COLO668 (cell line): ENCODE measurements around the gene MSMP.

Source experiments
- DNase-seq: peaks from one replicate; lab custom pipeline; 2025; ENCODE audit not compliant: unreplicated experiment; lab: John Stamatoyannopoulos, UW

MSMP gene, protein sequence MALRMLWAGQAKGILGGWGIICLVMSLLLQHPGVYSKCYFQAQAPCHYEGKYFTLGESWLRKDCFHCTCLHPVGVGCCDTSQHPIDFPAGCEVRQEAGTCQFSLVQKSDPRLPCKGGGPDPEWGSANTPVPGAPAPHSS

DNA sequence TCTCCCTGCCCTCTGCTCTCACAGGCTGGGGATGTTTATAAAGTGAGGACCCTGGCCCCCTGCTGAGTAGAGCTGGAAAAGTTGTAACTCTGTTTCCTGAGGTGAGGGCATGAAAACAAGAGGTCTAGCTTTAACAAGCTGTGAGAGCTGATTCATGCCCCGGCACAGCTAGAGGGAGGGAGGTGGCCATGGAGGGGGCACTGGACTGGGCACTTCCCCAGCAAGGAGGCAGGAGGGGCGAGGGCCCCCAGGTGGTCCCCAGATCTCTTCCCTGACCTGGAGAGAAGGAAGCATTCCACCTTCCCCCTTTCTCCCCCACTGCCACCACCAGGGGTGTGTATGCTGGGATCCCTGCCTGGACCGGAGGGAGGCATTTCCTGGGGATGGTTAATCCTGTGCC, at the start of gene MSMP:
TSS of gene MSMP (minus strand) at position 13 of the 400 bp plus-strand sequence. CDS start 147 bp downstream, outside the sequence.
- no peak for DNase-seq

DNA sequence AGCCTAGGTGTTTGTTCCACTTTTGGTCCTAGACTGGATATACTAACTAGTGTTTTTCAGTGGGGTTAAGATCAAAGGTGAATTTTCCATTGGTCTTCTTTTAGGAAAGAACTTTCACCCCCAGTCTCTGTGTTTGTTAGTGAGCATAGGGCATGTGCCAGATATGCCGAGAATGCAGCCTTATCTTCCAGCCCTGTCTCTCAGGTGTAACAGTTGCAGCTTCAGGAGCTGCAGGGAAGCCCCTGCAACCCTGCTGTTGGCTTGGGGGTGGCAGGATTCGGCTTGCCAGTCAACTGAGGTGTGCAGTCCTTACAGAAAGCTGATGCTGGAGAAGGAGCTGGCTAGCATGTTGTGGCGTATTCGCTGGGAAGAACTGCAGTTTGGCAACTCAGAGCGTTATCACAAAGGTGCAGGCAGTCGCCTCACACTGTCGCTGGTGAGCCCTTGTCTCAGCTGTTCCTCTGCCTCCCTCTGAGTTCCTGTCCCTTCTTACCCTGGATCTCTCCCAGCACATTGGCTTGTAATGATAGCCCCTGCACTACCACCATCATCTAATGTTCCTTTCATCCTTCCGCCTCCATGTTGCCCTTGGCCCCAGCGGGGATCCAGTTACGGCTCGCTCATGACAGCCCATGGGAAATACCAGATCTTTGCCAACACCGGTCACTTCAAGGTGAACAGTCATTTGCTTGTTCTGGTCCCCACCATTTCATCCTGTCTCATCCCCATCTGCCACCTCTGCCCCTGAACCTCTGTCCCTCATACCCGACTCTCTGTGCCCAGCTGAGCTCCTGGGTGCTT, 47.5 kb upstream of the MSMP start:
- DNase-seq, result no peak

DNA sequence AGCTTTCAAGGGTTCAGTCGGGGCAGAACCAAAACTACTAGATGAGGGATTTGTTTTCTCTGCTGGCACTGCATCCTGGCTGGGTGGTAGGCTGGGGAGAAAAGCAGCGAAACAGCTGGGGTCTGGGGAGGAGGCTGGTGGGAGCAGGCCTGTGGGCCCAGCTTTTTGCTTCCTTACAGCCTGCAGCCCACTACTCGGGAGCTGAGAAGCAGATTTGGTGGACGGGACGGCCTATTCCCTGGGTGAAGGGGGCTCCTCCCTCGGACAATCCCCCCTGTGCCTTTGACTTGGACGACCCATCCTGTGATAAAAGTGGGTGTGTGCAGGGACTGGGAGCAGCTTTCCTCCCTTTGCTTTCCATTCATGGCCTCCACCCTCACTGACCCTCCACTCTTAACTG, 46.5 kb upstream of the MSMP start:
- no peak for DNase-seq

DNA sequence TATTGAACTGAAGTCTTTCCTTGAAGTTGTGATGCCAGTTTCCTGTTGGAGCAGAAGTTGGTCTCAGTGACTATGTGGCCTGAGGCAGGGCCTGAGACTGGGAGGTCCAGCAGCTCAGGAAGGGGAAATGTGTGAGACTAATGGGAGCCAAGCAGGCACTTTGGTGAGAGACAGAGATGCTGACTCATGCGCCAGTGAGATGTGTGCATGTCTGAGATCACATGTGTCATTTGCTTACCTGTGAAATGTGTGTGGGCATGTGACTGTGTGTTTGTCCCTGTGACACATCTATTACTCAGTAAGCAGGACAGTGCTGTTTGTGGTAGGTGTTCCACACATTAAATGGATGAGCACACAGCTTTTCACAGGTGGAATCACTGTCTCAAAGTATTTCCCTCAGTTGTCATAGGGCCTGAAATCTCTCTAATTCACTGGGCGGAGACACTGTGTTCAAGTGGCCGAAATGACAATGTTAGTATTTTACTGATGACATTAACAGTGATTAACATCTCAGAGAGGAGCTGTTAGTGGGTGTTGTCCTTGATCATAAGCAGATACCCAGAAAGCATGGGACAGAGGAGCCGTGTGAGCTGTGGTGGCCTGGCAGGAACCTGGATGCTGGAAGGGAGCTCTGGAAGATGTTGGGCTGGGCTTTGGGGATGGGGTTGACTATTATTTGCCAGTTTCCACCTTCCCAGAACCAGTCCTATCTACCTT, 44.7 kb upstream of the MSMP start:
- DNase-seq, result peak; percentile 17

DNA sequence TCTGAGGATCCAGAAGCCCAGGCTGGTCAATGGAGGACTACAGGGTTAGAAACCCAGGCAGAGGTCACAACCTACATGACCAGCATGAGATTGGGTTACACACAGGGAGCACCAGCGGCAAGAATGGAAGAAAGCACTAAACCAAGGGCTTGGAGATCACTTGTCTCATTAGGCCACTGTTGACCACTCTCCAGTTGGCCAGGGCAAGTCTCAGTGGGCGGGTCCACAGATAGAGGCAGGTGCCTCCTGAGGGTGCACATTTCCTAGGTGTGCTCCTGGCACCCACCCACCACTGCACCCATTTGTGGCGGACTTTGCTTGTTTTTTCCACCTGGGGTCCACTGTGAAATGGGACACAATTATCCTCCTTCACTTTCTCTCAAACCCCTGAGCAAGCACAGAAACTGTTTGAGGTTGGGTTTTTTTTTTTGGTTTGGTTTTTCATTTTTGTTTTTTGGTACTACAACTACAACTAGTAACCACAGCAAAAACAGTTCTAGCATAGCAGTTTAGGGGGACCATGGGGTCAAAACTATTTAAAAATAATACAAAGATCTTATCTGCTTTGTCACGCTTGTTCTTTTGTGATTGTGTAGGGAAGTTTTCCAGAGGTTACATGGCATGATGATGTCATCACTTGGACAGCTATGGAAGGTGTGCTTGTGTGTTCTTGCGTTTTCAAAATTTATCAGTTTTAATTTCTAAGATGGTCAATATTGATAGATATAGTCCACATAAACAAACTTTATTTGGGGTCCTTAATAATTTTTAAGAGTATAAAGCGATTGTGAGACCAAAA, 43.4 kb upstream of the MSMP start:
- no peak for DNase-seq

DNA sequence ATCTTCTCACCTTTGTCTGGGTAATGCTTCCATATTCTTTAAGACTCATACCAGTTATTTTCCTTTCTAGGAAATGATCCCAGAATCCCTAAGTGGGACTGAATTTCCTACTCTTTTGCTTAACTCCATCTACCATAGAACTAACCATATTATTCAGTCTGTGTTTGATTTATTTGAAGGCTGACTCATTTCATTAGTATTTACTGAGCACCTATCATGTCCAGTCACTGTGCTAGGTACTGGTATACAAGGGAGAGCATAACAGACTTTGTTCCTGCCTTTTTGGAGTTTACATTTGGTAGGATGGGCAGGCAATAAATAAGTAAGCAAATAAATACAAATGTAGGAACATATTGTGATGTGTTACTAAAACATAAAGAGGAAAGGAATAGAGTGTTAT, 41.6 kb upstream of the MSMP start:
- DNase-seq, result no peak

DNA sequence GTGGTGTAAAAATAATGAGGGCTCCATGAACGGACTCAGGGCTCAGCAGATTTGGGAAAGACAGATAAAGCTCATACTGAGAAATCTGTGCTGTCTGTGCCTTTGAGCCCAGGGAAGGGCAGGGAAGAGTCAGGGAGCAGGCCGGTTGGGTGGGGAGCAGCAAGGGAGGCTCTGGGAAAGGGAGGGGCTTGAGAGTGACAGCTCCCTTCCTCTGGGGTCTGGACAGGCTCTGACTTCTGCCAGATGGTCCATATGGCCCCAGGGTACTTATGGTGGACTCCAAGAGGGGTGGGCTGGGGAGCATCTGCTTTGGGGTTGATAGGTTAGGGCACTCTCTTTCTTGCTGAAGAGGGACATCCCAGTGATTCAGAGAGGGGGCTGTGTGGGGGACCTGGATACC, 39.4 kb upstream of the MSMP start:
- no peak for DNase-seq

DNA sequence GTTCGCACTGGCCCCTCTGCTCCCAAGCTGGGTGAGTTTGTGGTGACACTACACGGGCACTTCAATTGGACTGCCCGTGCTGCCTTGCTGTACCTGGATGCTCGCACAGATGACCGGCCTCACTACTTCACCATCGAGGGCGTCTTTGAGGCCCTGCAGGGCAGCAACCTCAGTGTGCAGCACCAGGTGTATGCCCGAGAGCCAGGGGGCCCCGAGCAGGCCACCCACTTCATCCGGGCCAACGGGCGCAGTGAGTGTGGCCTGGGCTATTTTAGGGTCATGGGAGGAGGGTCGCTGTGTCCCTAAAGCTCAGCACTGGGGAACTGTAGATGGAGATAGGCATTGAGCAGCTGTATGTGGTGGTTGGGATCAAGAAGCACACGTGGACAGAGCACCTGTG, 38.8 kb upstream of the MSMP start:
- DNase-seq, result no peak

DNA sequence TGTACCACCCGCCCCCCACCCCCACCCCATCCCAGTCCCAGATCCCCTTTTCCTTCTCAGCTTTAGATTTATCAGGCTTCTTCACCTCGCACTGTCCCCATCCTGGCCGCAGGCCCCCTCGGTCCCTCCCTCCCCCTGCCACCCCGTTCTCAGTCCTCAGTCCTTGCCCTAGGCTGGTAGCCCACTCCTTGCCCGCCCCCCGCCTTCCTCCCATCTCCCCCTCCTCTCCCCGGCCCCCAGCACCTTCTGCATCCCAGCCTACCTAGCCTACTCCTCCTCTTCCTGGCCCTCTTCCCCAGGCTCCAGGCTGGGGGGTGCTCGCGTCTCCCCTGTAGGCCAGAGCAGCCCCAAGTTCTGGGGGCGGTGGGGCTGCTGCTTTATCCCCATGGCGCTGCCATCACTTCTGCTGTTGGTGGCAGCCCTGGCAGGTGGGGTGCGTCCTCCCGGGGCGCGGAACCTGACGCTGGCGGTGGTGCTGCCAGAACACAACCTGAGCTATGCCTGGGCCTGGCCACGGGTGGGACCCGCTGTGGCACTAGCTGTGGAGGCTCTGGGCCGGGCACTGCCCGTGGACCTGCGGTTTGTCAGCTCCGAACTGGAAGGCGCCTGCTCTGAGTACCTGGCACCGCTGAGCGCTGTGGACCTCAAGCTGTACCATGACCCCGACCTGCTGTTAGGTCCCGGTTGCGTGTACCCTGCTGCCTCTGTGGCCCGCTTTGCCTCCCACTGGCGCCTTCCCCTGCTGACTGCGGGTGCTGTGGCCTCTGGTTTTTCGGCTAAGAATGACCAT, 38.1 kb upstream of the MSMP start:
- DNase-seq, result no peak

DNA sequence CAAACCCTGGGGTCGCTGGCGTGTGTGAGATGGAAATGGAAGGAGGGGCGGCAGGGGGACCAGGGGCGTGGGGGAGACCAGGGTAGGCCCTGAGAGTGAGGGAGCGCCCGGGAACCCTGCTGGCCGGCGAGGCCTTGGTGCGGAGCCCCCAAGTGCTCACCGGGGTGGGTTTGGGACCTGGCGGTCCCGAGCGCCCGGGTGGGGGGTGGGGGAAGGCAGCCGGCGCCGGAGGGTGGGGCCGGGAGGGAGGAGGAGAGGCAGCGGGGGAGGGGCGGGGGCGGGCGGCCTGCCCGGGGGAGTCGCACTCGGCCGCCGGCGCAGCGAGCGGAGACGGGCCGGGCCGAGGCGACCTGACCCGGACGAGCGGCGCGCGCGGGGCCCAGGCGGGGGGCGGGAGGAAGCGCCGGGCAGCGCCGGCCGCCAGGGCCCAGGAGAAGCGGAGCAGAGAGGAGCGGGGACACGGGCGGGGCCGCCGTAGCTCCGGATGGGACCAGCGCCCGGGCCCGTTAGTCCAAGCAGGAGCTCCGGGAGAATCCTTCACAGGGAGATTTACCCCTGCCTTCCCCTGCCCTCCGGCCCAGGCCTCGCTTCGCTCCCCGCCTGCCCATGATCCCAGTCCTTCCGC, 37.3 kb upstream of the MSMP start, which contains the start of gene NPR2:
TSS of gene NPR2 (plus strand) at position 295 of the 625 bp plus-strand sequence. CDS start 818 bp downstream, outside the sequence.
- no peak for DNase-seq

DNA sequence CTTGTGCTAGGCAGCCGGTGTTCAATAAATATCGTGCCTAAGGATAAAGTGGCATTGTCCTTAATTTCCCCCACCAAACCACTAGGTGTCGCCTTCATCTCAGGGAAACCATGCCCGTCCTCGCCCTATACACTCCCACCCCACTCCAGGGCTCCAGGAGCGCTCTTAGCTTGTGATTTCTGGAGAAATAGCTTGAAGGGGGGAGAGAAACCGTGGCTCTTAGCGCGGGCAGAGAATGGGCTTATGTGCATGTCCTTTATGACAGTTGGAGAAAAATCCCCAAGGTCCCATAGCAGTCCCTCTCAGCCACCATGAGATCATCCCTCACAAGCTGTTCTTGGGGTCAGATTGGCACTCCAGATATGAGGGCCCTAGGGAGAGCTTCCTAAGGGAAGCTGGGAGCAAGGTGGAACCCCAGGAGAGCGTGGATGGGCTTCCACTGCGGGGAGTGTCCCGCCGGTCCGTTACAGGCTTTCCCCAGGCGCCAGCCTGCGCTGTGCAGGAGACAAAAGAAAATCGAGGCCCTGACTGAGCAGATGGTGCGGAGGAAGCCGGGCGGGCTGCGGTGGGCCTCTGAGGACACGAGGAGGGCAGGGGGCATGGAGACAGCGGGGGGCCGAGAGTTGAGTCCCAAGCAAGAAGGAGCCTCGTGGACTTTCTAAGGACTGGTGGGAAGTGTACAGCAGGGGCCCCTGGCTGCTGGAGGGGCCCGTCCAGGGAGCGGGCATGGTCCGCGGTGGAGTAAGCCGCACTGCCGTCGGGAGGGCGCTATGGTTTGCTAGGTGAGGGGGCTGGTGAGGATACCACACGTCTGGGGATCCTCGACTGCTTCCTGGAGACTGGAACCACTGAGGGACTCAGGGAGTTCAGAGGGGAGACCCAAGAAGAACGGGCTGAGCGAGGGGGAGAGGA, 36.6 kb upstream of the MSMP start:
- peak; percentile 55 for DNase-seq

DNA sequence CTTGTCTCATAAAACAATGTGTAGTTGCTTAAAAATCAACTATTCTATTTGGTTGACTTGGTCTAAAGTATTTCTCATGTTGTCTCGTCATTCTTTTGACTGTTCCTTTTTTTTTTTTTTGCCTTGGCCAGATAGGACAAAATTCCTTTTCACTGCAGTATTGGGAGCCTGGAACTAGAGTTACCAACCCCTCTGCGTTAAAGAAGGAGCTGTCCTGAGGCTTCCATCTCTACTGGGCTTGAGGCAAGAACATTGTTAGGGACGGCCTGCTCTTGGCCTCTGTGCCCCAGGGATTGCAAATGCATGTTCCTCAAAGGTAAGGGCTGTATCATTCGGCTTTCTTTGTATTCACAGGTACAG, 35.9 kb upstream of the MSMP start:
- no peak for DNase-seq

DNA sequence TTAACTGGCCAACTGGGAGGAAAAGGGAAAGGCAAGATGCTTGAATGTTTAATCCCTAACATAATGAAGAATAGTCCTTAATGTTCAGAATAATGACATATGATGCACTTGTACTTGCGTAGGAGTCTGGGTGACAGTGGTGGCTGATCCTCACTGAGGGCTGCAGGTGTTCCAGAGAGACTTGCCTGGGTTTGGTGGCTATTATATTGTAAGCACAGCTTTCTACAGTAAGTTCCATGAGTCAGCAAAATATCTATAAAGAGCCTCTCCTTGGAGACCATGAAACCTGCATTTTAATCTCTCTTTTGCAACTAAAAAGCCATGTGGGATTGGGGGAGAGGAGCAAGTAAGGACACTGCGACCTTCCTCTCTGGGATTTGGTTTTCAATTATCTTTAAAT, 35.5 kb upstream of the MSMP start:
- DNase-seq, result no peak

DNA sequence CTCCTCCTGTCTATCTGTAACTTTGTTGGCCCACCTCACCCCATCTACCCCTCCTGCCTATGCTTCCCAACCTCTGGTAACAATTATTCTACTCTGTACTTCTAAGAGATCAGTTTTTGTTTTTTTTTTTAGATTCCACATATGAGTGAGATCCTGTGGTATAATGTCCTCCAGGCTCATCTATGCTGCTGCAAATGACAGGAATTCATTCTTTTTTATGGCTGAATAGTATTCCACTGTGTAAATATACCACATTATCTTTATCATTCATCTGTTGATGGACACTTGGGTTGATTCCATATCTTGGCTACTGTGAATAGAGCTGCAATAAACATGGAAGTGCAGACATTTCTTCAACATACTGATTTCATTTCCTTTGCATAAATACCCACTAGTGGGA, 29.3 kb upstream of the MSMP start:
- no peak for DNase-seq

DNA sequence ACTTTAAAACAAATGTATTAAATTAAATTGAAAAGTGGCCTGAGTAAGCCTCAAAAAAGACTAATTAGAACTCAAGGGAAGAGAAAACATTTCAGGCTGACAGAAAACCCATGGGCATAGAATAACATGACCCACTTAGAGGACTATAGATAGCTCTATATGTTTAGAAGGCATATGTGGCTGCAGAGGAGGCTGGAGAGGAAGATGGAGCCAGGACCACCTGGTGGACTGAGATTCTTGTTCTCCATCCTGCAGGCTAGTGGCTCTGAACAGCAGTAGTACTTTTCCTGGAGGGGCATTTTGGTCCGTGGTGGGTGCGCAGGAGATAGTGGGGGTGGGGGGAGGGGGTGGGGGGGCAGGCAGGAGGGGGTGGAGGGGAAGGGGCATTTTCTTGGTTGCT, 27.0 kb upstream of the MSMP start:
- no peak for DNase-seq

DNA sequence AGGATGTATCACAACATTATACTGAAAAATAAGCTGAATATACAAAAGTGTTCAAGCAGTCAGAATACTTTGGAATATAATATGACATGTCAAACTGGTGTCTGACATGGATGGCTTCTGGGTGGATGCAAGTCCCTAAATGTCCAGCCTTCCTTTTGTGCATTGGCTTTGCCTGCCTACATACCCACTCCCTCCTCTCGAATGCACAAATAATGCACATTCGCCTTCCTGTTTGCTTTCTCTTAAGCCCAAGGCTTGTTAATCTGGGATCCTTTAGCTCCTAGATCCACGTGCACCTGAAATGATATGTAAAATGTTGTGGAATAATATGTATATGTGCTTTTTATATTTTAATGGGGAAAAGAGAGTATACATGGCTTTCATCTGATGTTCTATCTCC, 24.4 kb upstream of the MSMP start:
- DNase-seq, result no peak

DNA sequence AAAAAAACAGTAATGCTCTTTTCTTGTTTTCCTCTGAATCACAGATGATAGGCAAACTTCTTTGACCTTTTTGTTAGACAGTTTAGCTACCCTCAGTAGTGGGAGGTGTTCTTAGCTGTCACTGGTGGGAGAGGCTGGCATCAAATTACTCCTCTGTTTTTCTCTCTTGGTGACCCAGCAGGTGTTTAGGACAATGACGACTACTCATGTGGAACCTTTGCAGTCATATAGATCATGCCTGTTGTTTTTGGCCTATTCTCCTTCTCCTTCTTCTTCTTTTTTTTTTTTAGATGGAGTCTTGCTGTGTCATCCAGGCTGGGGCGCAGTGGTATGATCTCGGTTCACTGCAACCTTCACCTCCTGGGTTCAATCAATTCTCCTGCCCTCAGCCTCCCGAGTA, 21.9 kb upstream of the MSMP start:
- DNase-seq, result peak; percentile 71

DNA sequence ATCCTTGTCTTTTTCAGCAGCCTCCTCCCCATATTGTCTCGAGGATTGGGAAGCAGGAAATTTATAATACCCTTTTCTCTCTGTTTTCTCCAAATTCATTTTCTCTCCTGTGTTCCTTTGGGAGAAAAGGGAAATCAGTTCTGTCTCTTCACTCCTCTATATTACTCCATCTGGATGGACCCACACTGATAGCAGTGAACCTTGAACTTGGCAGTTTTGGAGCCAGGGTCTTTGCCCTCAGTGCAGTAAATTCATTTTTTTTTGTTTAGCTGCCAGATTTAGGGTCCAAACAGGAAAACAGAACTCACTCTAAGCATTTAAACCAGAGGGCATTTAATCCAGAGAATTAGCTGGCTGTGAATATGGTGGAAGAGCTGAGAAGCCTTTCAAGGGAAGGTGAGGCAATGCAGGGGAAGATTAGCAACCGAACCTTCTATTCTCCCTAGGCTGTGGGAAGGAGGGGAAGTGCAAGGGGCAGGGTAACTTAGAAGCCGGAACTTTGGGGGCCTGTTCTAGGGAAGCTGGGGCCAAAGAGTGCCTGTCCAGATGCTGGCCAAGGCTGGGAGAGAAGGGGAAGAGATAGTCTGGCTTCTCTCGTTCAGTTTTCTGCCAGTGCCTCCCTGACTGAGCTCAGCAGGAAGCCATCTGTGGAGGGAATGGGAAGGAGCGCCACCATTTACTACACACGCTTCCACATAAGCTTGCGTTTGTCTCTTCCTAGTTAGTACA, 21.0 kb upstream of the MSMP start:
- DNase-seq, result peak; percentile 26
